Esophagus muscularis mucosa (tissue), 4 donors: ENCODE measurements around the gene EFCC1.

Experiments
- CTCF ChIP-seq, 3 experiments: fragments of 200-600 bp in 2 of 3; fragments of 450-650 bp in 1 of 3; sonication (generic) in 2 of 3; IDR thresholded peaks; one replicate each; pipeline ENCODE4 v1.5.1; 2017 to 2019; ENCODE audit warnings: antibody characterized with exemption in 3 of 3, mild to moderate bottlenecking in 2 of 3, moderate library complexity in 1 of 3
- EP300 ChIP-seq: sonication (generic); formaldehyde crosslinking; IDR thresholded peaks from one replicate; pipeline ENCODE4 v1.6.1; 2017; ENCODE audit warnings: antibody characterized with exemption
- POLR2A ChIP-seq: fragments of 450-650 bp; IDR thresholded peaks from one replicate; pipeline ENCODE4 v1.6.1; 2017; ENCODE audit warnings: antibody characterized with exemption, moderate library complexity, mild to moderate bottlenecking, low read depth

GRCh38 chr3:129081503-129081902 is 80.4 kb downstream of the EFCC1 start:
- TF ChIP-seq POLR2A (no peak), EP300 (no peak), CTCF (IDR thresholded peaks at IDR 0.05) (no peak)
